UCSD-AML1 (cell line): ENCODE data around the gene MOV10L1.

Source experiments
- DNase-seq: peaks from one replicate; lab custom pipeline; 2025; ENCODE audit not compliant: unreplicated experiment; lab: John Stamatoyannopoulos, UW

The MOV10L1 gene

GRCh38 chr22:50058906-50059880 lies 30.6 kb upstream of the MOV10L1 start:
- DNase-seq, result no peak

GRCh38 chr22:50059881-50060262 lies 29.9 kb upstream of the MOV10L1 start:
- DNase-seq, result no peak

DNA sequence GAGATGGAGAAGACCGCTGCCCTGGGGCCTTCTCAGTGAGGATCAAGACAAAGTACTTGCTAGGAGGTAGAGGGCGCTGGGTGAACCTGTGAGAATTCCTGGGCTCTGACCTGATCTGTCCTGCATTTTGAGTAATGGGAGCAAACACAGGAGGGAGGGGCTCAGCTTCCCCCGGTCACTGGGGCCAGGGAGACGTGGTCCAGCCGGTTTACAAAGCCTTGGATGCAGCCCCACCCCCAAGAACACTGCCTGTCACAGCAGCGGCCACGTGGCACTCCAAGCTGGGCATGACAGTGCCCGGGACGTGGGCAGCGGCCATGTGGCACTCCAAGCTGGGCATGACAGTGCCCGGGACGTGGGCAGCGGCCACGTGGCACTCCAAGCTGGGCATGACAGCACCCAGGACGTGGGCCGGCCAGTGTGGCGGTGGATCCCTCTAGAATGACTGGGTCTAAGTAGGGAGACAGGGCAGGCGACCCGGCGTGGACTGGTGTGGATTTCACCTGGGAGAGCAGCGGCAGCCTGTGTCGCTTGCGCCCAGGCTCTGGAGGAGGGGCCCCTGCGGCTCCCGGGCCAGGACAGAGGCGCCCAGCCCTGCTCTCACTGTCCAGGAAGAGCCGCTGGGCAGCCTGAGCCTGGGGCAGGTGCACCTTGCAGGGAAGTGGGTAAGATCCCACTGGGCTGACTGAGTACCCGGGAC lies 29.2 kb upstream of the MOV10L1 start:
- no peak for DNase-seq

GRCh38 chr22:50061141-50061823 lies 28.5 kb upstream of the MOV10L1 start:
- DNase-seq, result no peak

GRCh38 chr22:50061824-50062355 lies 27.9 kb upstream of the MOV10L1 start:
- DNase-seq, result peak; percentile 63

GRCh38 chr22:50062509-50063135 lies 27.2 kb upstream of the MOV10L1 start:
- DNase-seq, result no peak

- no peak for DNase-seq
Observed at GRCh38 chr22:50063589-50064393, 26.0 kb upstream of the MOV10L1 start.

GRCh38 chr22:50064453-50064852 lies 25.4 kb upstream of the MOV10L1 start:
- no peak for DNase-seq

DNA sequence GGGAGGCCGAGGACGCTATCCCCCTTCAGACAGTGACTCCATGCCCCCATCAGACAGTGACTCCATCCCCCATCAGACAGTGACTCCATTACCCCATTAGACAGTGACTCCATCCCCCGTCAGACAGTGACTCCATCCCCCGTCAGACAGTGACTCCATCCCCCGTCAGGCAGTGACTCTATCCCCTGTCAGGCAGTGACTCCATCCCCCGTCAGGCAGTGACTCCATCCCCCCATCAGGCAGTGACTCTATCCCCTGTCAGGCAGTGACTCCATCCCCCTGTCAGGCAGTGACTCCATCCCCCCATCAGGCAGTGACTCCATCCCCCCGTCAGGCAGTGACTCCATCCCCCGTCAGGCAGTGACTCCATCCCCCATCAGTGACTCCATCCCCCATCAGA lies 22.6 kb upstream of the MOV10L1 start:
- no peak for DNase-seq

DNA sequence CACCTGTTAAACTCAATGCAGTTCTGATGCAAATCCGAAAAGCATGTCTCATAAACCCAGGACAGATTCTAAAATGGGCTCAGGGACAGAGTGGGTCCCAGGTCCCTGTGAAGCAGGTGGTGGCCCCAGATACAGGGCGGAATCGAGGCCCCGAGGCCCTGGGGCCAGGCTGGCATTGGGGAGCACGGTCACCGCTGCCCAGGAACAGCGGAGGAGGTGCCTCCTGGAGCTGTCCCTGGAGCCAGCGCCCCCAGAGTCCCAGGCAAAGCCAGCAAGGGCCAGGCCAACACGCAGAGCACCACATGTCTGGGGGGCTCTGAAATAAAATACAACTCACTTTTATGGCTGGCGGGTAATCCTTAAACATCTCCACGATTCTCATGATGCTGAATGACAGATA lies 21.7 kb upstream of the MOV10L1 start:
- no peak for DNase-seq

GRCh38 chr22:50070366-50070765 lies 19.4 kb upstream of the MOV10L1 start:
- DNase-seq, result no peak

- DNase-seq, result no peak
Observed at GRCh38 chr22:50071432-50072166, 18.2 kb upstream of the MOV10L1 start.

DNA sequence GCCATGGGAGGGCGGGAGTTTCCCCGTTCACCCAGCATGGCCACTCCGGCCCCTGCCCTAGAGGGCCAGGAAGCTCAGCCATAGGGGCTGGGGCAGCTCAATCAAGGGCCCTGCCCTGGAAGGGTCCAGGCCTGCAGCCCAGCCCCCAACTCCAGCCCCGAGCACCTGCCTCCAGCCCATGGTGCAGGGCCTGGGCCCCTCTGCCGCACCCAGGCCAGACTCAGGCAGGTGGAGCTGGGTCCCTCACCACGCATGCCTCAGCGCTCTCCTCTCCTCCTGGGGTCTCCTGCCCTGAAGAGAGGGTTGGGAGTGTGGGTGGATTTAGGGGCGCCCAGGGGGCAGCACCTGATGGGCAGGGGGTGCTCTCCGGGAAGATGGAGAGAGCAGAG lies 17.6 kb upstream of the MOV10L1 start:
- no peak for DNase-seq

DNA sequence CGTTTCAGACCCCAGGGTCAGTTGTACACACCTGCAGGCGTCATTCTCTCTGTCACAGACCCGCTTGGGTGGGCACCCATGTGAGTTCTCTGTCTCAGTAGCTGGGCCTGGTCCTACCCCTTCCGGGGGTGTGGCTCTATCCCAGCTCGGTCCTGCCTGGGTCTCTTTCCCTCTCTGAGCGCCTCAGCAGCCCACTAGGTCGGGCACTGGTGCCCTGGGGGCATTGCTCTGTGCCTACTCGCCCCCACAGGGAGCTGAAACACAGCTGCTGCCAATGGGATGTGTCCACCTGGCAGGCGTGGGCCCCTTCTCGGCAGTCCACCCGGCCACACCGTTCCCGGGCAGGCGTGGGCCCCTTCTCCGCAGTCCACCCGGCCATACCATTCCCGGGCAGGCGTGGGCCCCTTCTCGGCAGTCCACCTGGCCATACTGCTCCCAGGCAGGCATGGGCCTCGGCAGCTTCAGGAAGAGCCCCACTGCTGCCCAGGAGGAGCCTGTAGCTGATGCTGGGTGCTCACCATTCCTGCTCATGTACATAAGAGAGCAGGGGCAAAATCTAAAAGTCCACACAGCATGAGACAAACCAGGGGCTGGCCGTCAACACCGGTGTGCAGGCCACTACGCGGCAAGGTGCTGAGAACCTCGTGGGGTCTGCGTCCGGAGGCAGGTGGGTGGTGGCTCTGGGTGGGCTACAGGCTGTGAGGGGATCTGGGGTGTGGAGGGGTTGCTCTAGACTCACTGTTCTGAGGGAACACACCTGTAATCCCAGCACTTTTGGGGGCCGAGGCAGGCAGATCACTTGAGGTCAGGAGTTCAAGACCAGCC lies 16.9 kb upstream of the MOV10L1 start:
- DNase-seq, result no peak

GRCh38 chr22:50074056-50074455 lies 15.8 kb upstream of the MOV10L1 start:
- DNase-seq, result no peak

GRCh38 chr22:50074551-50075530 lies 15.0 kb upstream of the MOV10L1 start:
- DNase-seq, result no peak
